H9 (cell line): ENCODE measurements around the gene ZYG11A. TPM values are rescaled to one million over a fixed set of nuclear protein-coding genes. Genes with fewer than 3 reads are reported as not detected.

Source experiments
- DNase-seq: peaks from one replicate; pipeline ENCODE4 v3.0.0-alpha.2; 2017
- H2AFZ ChIP-seq: one replicate; pipeline ENCODE4 v1.6.1; 2013; ENCODE audit warnings: mild to moderate bottlenecking, low read length, control low read depth, moderate library complexity
- H2AK5ac ChIP-seq: 2 replicates; pipeline ENCODE4 v1.6.1; 2013; ENCODE audit warnings: low read length, control low read depth, mixed read lengths; ENCODE audit not compliant: insufficient read length
- H2BK120ac ChIP-seq: one replicate; pipeline ENCODE4 v1.6.1; 2013; ENCODE audit warnings: low read depth, mild to moderate bottlenecking, low read length, control low read depth, inconsistent platforms; ENCODE audit not compliant: poor library complexity, severe bottlenecking
- H2BK12ac ChIP-seq: 2 replicates; pipeline ENCODE4 v1.6.1; 2013; ENCODE audit warnings: low read length, control low read depth, mixed read lengths, low read depth; ENCODE audit not compliant: insufficient read length
- H2BK15ac ChIP-seq: 2 replicates; pipeline ENCODE4 v1.6.1; 2013; ENCODE audit warnings: low read depth, low read length, control low read depth
- H2BK20ac ChIP-seq: one replicate; pipeline ENCODE4 v1.6.1; 2013; ENCODE audit warnings: low read depth, mild to moderate bottlenecking, low read length, control low read depth, inconsistent platforms; ENCODE audit not compliant: poor library complexity, severe bottlenecking
- H2BK5ac ChIP-seq: 2 replicates; pipeline ENCODE4 v1.6.1; 2013; ENCODE audit warnings: low read length, control low read depth, mixed read lengths; ENCODE audit not compliant: insufficient read length
- H3K14ac ChIP-seq: 2 replicates; pipeline ENCODE4 v1.6.1; 2013; ENCODE audit warnings: low read length, control low read depth; ENCODE audit not compliant: insufficient read depth
- H3K18ac ChIP-seq: 2 replicates; pipeline ENCODE4 v1.6.1; 2013; ENCODE audit warnings: low read depth, mild to moderate bottlenecking, mixed read lengths, low read length, control low read depth; ENCODE audit not compliant: insufficient read length
- H3K23ac ChIP-seq: 2 replicates; pipeline ENCODE4 v1.6.1; 2013; ENCODE audit warnings: low read length, control low read depth, mixed read lengths, low read depth; ENCODE audit not compliant: insufficient read length
- H3K23me2 ChIP-seq: 2 replicates; pipeline ENCODE4 v1.6.1; 2013; ENCODE audit warnings: low read depth, mild to moderate bottlenecking, mixed read lengths, low read length, control low read depth; ENCODE audit not compliant: insufficient read length, poor library complexity, severe bottlenecking
- H3K27ac ChIP-seq: 2 replicates; pipeline ENCODE4 v1.5.1; 2013; ENCODE audit warnings: low read length, control low read depth, mixed read lengths, low read depth; ENCODE audit not compliant: insufficient read length
- H3K27me3 ChIP-seq: 2 replicates; pipeline ENCODE4 v1.6.1; 2013; ENCODE audit warnings: low read length, control low read depth, inconsistent platforms; ENCODE audit not compliant: insufficient read depth
- H3K4ac ChIP-seq: 2 replicates; pipeline ENCODE4 v1.6.1; 2013; ENCODE audit warnings: low read depth, mild to moderate bottlenecking, control low read depth, inconsistent platforms, low read length, moderate library complexity
- H3K4me1 ChIP-seq: 2 replicates; pipeline ENCODE4 v1.6.1; 2013; ENCODE audit warnings: low read length, control low read depth, inconsistent platforms; ENCODE audit not compliant: insufficient read depth
- H3K4me2 ChIP-seq: 2 replicates; pipeline ENCODE4 v1.6.1; 2013; ENCODE audit warnings: low read length, control low read depth, mixed read lengths; ENCODE audit not compliant: insufficient read length, insufficient read depth
- H3K56ac ChIP-seq: 2 replicates; pipeline ENCODE4 v1.6.1; 2013; ENCODE audit warnings: low read depth, mild to moderate bottlenecking, mixed read lengths, low read length, control low read depth; ENCODE audit not compliant: insufficient read length
- H3K79me1 ChIP-seq: 2 replicates; pipeline ENCODE4 v1.6.1; 2013; ENCODE audit warnings: low read depth, mild to moderate bottlenecking, moderate library complexity, low read length, control low read depth, inconsistent platforms; ENCODE audit not compliant: insufficient read depth, poor library complexity, severe bottlenecking
- H3K79me2 ChIP-seq: 2 replicates; pipeline ENCODE4 v1.6.1; 2013; ENCODE audit warnings: low read length, control low read depth, inconsistent platforms; ENCODE audit not compliant: insufficient read depth
- H3K9ac ChIP-seq: 2 replicates; pipeline ENCODE4 v1.6.1; 2013; ENCODE audit warnings: low read length, control low read depth, mixed read lengths; ENCODE audit not compliant: insufficient read length; ENCODE audit errors: extremely low read depth
- H3K9me3 ChIP-seq: one replicate; pipeline ENCODE4 v1.6.1; 2013; ENCODE audit warnings: low read depth, low read length, inconsistent platforms; ENCODE audit not compliant: control insufficient read depth
- H3T11ph ChIP-seq: one replicate; pipeline ENCODE4 v1.6.1; 2013; ENCODE audit warnings: mild to moderate bottlenecking, low read length, control low read depth, inconsistent platforms
- H4K20me1 ChIP-seq: one replicate; pipeline ENCODE4 v1.6.1; 2013; ENCODE audit not compliant: control insufficient read depth, insufficient read length, insufficient read depth
- H4K5ac ChIP-seq: 2 replicates; pipeline ENCODE4 v1.6.1; 2013; ENCODE audit warnings: low read depth, mild to moderate bottlenecking, mixed read lengths, low read length, control low read depth; ENCODE audit not compliant: insufficient read length
- H4K8ac ChIP-seq: replicated peaks from 2 replicates; pipeline ENCODE4 v1.6.1; 2013; ENCODE audit warnings: low read length, control low read depth, mixed read lengths, low read depth; ENCODE audit not compliant: insufficient read length
- H4K91ac ChIP-seq: 2 replicates; pipeline ENCODE4 v1.6.1; 2013; ENCODE audit warnings: low read depth, mild to moderate bottlenecking, moderate library complexity, mixed read lengths, low read length, control low read depth; ENCODE audit not compliant: insufficient read length
- H3K27ac Mint-ChIP-seq, 3 experiments: 2 replicates in 2 of 3; 3 replicates in 1 of 3; pipeline ENCODE4 v1.8.0; 2020 to 2021; ENCODE audit warnings: mixed read lengths in 3 of 3, mild to moderate bottlenecking in 1 of 3, moderate library complexity in 1 of 3
- H3K27me3 Mint-ChIP-seq: 2 replicates; pipeline ENCODE4 v1.8.0; 2021; ENCODE audit warnings: low read depth, mild to moderate bottlenecking, moderate library complexity, mixed read lengths
- H3K36me3 Mint-ChIP-seq, 3 experiments: 2 replicates in 2 of 3; 3 replicates in 1 of 3; pipeline ENCODE4 v1.8.0; 2020 to 2021; ENCODE audit warnings: low read depth in 3 of 3, mixed read lengths in 3 of 3; ENCODE audit not compliant: insufficient read depth in 1 of 3
- H3K4me1 Mint-ChIP-seq, 2 experiments: 2 replicates each; pipeline ENCODE4 v1.8.0; 2020; ENCODE audit warnings: mixed read lengths in 2 of 2
- H3K4me3 Mint-ChIP-seq, 2 experiments: 2 replicates in 1 of 2; 3 replicates in 1 of 2; pipeline ENCODE4 v1.8.0; 2020 to 2021; ENCODE audit warnings: mild to moderate bottlenecking in 2 of 2, mixed read lengths in 2 of 2, moderate library complexity in 1 of 2
- H3K9me3 Mint-ChIP-seq, 2 experiments: 2 replicates in 1 of 2; 3 replicates in 1 of 2; pipeline ENCODE4 v1.8.0; 2020; ENCODE audit warnings: mild to moderate bottlenecking in 2 of 2, mixed read lengths in 2 of 2, moderate library complexity in 1 of 2
- WGBS: extraction: QIAGEN DNeasy Blood & Tissue Kit; methylation state at CpG from one replicate; pipeline ENCODE4 v1.1.7; 2013; ENCODE audit warnings: missing lambda C conversion rate, low lambda C conversion rate, mixed read lengths; ENCODE audit not compliant: insufficient read length; ENCODE audit errors: extremely low coverage; 5-methylcytosine and 5-hydroxymethylcytosine counted together
- total RNA-seq: library from RNA; stranded (reverse); gene quantifications from 2 replicates; pipeline ENCODE4 v1.2.1, GENCODE V29; 2021
- TF ChIP-seq, protein P1 (sequence below): fragments of 200-600 bp; sonication (generic); conservative IDR thresholded peaks from 3 replicates; pipeline ENCODE4 v1.8.0; 2021; ENCODE audit warnings: antibody characterized with exemption, mild to moderate bottlenecking

The ZYG11A gene
- total RNA-seq, 1 experiment from 2014 or later = 2.1 TPM

- no peak overlapping the region for H2AFZ ChIP-seq
- H3K4me1 ChIP-seq = no peaks in the 10 kb centered on the region; the same call in 1 of the 2 replicates
- H3K14ac ChIP-seq = no peak overlapping the region
- H3K4me2 ChIP-seq = no peak overlapping the region
- WGBS = no CpG with 5 or more reads among the region's 4 CpGs
- H3K27ac ChIP-seq = no peak overlapping the region
- no peaks in the 10 kb centered on the region for H3K9me3 ChIP-seq
- no peaks in the 10 kb centered on the region for H4K20me1 ChIP-seq
- H2BK15ac ChIP-seq = no peak overlapping the region
- H3K79me2 ChIP-seq = no peaks in the 10 kb centered on the region
- Mint-ChIP-seq H3K9me3 (no peaks in the 10 kb centered on the region), H3K27me3 (peaks cover 4% of the 10 kb centered on the region), H3K36me3 (no peaks in the 10 kb centered on the region; a peak in 1 of 7 replicates), H3K4me3 (no peak overlapping the region), H3K27ac (no peak overlapping the region), H3K4me1 (peaks cover under 1% of the 10 kb centered on the region in 2 experiments; a peak in 3 of 4 replicates)
- H4K91ac ChIP-seq = no peak overlapping the region
- H3K23ac ChIP-seq = no peak overlapping the region
- H3K18ac ChIP-seq = no peak overlapping the region
- H3K9ac ChIP-seq = no peak overlapping the region
- H2AK5ac ChIP-seq = no peak overlapping the region
- no peak overlapping the region for H2BK5ac ChIP-seq
- no peak overlapping the region for H4K5ac ChIP-seq
- no peaks in the 10 kb centered on the region for H3K27me3 ChIP-seq
- H3K4ac ChIP-seq = no peak overlapping the region
- no peak overlapping the region for H4K8ac ChIP-seq
- no peak overlapping the region for H3K56ac ChIP-seq
- no peak overlapping the region for H2BK20ac ChIP-seq
- no peaks in the 10 kb centered on the region for H3K23me2 ChIP-seq
- no peak for DNase-seq
- no peaks in the 10 kb centered on the region for H3K79me1 ChIP-seq
- H2BK12ac ChIP-seq = no peak overlapping the region
- no peak overlapping the region for H2BK120ac ChIP-seq
- H3T11ph ChIP-seq = no peak overlapping the region
- TF ChIP-seq, protein P1, sequence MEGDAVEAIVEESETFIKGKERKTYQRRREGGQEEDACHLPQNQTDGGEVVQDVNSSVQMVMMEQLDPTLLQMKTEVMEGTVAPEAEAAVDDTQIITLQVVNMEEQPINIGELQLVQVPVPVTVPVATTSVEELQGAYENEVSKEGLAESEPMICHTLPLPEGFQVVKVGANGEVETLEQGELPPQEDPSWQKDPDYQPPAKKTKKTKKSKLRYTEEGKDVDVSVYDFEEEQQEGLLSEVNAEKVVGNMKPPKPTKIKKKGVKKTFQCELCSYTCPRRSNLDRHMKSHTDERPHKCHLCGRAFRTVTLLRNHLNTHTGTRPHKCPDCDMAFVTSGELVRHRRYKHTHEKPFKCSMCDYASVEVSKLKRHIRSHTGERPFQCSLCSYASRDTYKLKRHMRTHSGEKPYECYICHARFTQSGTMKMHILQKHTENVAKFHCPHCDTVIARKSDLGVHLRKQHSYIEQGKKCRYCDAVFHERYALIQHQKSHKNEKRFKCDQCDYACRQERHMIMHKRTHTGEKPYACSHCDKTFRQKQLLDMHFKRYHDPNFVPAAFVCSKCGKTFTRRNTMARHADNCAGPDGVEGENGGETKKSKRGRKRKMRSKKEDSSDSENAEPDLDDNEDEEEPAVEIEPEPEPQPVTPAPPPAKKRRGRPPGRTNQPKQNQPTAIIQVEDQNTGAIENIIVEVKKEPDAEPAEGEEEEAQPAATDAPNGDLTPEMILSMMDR = no peak
Observed at GRCh38 chr1:52850951-52851350, 8.4 kb downstream of the ZYG11A start.
